NCI-H524 treated with DMSO at 0.1 percent for 48 hours (cell line): ENCODE measurements around the gene EFCAB7.

Source experiments
- DNase-seq: peaks from one replicate; lab custom pipeline; 2025; lab: John Stamatoyannopoulos, UW

EFCAB7 gene

DNA sequence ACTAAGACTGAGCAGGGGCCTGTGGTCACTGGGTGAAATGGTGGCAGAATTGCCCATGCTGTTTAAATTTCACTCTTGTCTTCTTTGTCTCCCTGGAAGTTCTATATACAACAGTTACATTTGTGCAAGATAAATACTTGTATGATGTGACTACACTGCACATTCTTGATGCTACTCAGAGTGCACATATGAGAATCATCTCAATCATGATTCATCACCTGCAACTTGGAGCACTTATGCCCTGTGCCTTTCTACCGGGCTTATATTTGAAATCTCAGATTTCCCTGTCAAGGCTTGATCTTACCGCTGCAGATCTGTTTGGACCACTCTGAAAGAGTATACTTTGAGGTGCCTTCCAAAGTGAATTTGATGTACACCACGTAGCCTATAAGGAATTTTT lies 80.5 kb downstream of the EFCAB7 start:
- no peak for DNase-seq

- DNase-seq: no peak
Measured at GRCh38 chr1:63607322-63607721, 84.0 kb downstream of the EFCAB7 start.

GRCh38 chr1:63611231-63611630 lies 87.9 kb downstream of the EFCAB7 start:
- no peak for DNase-seq

DNA sequence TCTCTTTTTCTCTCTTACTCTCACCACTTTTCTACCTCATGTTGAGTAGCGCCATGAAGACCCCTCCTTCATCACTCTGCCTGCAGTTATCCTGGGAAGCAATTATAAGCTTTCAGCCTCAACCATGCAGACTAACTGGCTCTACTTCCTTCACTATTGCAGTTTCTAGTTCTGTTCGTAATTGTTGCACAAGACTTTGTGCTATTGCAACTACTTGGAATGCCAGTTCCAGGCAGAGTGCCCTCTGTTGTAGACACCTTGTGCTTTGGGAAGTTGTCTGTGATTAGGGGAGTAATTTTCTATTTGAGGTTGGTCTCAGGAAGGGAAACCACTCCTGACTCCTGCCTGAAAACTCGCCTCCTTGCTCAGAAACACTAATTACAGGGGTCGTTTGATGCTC lies 89.2 kb downstream of the EFCAB7 start:
- DNase-seq: no peak

DNA sequence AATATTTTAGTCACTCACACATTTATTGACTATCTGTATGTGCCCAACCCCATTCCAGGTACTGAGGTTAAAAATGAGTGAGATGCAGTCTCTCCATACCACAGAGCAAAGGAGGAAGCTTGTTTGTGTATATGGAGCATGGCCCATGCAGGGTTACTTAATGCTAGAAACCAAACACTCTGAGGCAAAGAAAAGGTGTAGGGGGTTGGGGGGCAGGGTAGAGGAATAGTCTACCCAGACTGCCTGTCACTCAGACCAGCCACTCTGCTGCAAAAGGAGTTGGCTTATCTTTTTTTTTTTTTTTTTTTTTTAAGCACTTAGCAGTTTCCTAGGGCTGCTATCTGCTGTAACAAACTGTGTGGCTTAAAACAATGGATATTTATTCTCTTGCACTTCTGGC lies 89.6 kb downstream of the EFCAB7 start:
- DNase-seq: no peak

DNA sequence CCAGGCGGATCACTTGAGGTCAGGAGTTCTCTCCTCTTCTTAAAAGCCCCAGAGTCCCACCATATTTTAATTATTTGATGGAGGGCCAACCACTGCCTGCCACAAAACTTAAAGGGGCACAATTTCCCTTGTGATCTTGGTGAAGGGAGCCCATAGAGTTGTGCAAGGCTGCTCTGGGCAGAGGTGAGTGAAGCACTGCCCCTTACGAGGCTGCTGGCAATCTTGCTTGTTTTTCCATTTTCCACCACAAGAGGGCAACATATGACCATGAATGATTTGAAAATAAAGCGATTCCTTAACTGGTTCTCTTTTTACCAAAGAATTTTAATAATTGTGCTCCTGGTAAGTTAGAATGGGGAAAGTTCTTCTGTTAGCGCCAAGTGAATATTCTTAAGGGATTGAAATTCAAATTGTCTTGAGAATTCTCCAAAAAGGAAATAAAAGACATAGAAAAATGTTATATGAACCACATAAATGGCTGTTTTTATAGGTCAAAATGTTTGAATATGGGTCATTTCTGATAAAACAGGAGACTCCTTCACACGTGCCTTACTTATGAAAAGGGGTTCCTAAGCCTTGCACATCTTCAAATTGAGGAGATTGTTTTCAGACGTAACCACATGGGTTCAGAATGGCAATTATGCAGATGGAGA lies 92.6 kb downstream of the EFCAB7 start:
- DNase-seq: peak; percentile 39

GRCh38 chr1:63617450-63617849 lies 94.1 kb downstream of the EFCAB7 start:
- no peak for DNase-seq

DNA sequence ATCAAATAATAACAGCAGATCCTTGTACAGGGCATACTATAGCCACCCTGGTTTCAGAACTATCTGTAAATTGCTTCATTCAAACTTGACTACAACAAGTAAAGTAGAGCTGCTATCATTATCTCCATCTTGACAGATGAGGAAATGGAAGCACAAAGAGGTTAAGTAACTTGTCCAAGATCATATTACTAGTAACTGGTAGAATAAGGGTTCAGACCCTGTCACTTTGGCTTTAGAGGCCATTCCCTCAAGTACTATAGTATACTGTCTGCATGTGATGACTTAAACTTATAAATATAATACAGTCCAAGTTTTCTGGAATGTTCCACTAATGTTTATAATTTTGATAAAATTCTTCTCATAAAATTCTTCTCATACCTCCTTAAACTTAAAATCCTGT lies 94.7 kb downstream of the EFCAB7 start:
- no peak for DNase-seq

GRCh38 chr1:63619558-63619957 lies 96.2 kb downstream of the EFCAB7 start:
- no peak for DNase-seq

- DNase-seq: no peak
Measured at GRCh38 chr1:63620671-63621070, 97.3 kb downstream of the EFCAB7 start.

- no peak for DNase-seq
Measured at GRCh38 chr1:63621075-63621474, 97.8 kb downstream of the EFCAB7 start.

DNA sequence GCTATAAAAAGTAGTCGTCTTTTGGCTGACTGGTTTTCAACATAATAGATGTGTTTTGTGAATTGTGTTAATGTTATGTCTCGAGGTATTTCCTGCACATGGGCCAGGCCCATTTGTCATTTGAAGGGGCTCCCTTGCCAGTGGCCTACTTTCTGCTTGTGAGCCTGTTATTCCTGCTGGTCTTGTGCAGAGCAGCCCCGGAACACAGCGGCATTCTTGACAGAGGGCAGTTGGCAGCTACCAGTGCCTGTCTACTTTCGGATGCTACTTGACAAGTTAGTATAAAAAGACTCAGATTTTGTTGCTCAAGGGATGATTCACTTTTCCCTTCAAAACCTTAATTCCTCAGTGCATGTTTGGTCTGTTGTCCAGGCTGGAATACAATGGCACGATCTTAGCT lies 98.4 kb downstream of the EFCAB7 start:
- no peak for DNase-seq
